Stomach smooth muscle (tissue), 2 donors: ENCODE data around the gene CROCC2.

Experiments used
- H3K27ac ChIP-seq: one replicate; pipeline ENCODE4 v1.7.0; 2013; ENCODE audit warnings: mild to moderate bottlenecking, low read length, inconsistent platforms
- H3K27me3 ChIP-seq, 2 donors: one replicate each; pipeline ENCODE4 v1.7.0; 2013; ENCODE audit warnings: low read length in 2 of 2; ENCODE audit not compliant: insufficient read depth in 2 of 2, control insufficient read depth in 1 of 2
- H3K36me3 ChIP-seq, 2 donors: one replicate each; pipeline ENCODE4 v1.7.0; 2013; ENCODE audit warnings: low read length in 2 of 2; ENCODE audit not compliant: control insufficient read depth in 2 of 2, insufficient read depth in 2 of 2
- H3K4me1 ChIP-seq: one replicate; pipeline ENCODE4 v1.7.0; 2013; ENCODE audit warnings: low read length; ENCODE audit not compliant: control insufficient read depth, insufficient read depth
- H3K4me3 ChIP-seq, 2 donors: one replicate each; pipeline ENCODE4 v1.7.0; 2013; ENCODE audit warnings: low read length in 2 of 2
- H3K9ac ChIP-seq, 2 donors: one replicate each; pipeline ENCODE4 v1.7.0; 2013; ENCODE audit warnings: low read length in 2 of 2, mild to moderate bottlenecking in 1 of 2
- H3K9me3 ChIP-seq, 2 donors: one replicate each; pipeline ENCODE4 v1.7.0; 2013; ENCODE audit warnings: low read length in 2 of 2; ENCODE audit not compliant: control insufficient read depth in 2 of 2
- donor health status: healthy.
- donor health status: Pancreatic carcinoma.

CROCC2 gene

DNA sequence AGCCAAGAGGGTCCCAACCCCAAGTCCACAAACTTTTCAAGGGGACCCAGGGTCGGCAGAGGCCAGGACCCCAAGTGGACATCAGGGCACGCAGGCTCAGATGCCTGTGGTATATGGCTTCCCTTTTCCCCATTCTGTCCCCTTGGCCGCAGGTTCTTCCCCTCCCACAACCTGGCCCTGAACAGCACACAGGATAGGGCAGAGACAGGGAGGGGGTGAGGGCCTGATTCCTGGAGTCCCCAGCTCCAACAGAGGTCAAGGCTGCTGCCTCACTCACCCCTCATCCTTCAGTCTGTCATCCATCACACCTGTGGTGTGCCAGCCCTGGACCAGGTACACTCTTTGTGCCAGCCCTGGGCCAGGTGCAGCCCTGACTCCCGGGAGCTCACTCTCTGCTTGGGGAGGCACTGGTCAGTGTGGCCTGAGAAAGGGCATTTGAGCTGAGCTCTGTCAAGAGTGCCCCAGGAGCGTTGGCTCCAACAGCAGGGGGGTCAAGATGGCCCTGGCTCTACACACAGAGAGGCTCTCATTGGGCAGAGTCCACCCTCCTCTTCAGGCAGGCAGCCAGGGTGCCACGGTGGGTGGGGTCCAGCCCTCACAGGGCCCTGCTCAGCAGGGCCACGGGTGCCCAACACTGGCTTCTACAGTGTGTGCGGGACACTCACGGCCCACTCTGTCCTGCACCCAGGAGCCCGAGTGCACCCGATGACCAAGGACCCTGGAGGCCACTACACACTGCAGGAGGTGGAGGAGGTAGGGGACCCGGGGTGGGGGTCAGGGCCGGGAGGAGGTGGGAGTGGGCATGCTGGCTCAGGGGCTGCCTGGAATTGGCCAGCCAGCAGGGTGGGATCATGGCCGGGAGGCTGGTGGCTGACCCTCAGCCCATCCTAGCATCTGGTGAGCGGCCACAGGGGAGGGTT, 35.9 kb upstream of the CROCC2 start:
- Histone ChIP-seq H3K36me3 (no peaks in the 10 kb centered on the region), H3K4me3 (no peak overlapping the region), H3K4me1 (no peaks in the 10 kb centered on the region), H3K27me3 (peaks cover 0 to 3% of the 10 kb centered on the region in 2 donors), H3K9ac (no peak overlapping the region), H3K9me3 (no peaks in the 10 kb centered on the region), H3K27ac (no peak overlapping the region)

GRCh38 chr2:240871071-240871958, 34.8 kb upstream of the CROCC2 start:
- Histone ChIP-seq H3K4me1 (no peaks in the 10 kb centered on the region), H3K36me3 (no peaks in the 10 kb centered on the region), H3K4me3 (no peak overlapping the region), H3K27ac (no peak overlapping the region), H3K9ac (no peak overlapping the region), H3K9me3 (no peaks in the 10 kb centered on the region), H3K27me3 (no peaks in the 10 kb centered on the region)

DNA sequence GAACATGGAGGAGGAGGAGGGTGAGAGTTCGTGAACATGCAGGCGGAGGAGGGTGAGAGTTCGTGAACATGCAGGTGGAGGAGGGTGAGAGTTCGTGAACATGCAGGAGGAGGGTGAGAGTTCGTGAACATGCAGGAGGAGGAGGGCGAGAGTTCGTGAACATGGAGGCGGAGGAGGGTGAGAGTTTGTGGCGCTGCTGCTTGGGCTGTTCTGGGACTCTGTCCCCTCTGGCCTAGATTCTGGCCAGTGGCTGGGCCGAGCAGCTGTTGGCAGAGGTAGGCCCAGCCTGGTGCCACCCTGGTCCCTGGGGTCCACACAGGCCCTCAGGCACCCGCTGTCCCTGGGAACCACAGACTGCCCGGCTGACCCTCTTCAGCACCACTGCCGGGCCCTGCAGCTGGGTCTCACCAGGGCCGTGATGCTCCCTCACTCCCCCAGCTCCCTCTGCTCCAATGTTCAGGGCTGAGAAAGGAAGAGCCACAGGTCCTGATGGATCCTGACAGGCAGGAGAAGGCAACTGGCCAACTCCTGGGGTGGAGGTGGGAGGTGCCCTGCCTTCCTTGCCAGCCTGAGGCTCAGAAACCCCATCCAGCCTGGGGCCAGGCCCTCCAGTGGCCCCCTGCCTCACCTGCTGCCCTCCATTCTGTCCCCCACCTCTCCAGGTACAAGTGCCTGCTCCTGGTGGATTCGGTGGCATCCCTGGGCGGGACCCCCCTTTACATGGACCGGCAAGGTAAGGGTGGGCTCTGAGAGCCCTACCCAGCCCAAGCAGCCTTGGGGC, 33.6 kb upstream of the CROCC2 start:
- no peaks in the 10 kb centered on the region for H3K9me3 ChIP-seq
- no peak overlapping the region for H3K9ac ChIP-seq
- H3K27me3 ChIP-seq, result no peaks in the 10 kb centered on the region
- no peaks in the 10 kb centered on the region for H3K36me3 ChIP-seq
- no peak overlapping the region for H3K27ac ChIP-seq
- H3K4me3 ChIP-seq, result no peak overlapping the region
- H3K4me1 ChIP-seq, result no peaks in the 10 kb centered on the region

- Histone ChIP-seq H3K4me1 (no peaks in the 10 kb centered on the region), H3K27me3 (no peaks in the 10 kb centered on the region), H3K36me3 (no peaks in the 10 kb centered on the region), H3K4me3 (no peak overlapping the region), H3K27ac (no peak overlapping the region), H3K9me3 (no peaks in the 10 kb centered on the region), H3K9ac (no peak overlapping the region)
Measured at GRCh38 chr2:240873098-240873788, 32.9 kb upstream of the CROCC2 start.

DNA sequence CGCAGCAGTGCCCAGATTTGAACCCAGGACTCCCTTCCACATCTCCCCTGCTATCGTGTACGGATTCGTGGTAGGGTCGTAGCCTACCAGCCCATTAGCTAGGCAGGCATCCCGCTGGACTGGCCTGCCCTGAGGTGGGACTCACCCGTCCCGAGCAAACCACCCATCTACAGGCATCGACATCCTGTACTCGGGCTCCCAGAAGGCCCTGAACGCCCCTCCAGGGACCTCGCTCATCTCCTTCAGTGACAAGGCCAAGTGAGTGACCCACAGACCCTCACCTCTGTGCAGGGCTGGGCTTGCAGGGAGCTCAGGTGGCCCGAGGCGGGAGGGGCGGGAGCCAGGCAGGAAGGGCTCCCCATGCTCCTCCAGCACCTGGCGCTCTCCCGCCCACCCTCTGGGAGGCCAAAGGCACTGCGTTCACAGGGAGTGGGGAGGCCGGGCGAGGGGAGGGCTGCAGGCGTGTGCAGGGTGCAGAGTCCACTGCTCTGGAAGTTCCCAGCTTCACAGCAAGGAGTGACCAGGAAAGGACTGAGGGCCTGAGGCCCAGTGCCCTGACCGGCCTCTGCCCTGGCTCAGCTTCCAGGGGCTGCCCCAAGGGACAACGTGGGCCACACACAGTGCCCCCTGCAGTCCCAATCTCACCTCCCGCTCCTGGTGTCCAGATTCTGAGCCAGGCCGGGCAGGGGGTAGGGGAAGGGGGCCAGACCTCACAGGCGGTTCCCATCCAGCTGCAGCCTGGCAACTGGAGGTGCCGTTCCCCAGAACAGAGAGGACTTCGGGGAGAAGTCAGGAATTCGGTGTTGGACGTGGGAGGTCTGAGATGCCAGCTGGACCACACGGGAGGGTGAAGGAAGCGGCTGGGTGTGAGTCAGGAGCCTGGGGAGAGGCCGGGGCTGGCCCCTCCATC, 32.1 kb upstream of the CROCC2 start:
- no peaks in the 10 kb centered on the region for H3K9me3 ChIP-seq
- H3K4me3 ChIP-seq, result no peak overlapping the region
- no peak overlapping the region for H3K9ac ChIP-seq
- no peak overlapping the region for H3K27ac ChIP-seq
- no peaks in the 10 kb centered on the region for H3K4me1 ChIP-seq
- no peaks in the 10 kb centered on the region for H3K36me3 ChIP-seq
- H3K27me3 ChIP-seq, result no peaks in the 10 kb centered on the region

DNA sequence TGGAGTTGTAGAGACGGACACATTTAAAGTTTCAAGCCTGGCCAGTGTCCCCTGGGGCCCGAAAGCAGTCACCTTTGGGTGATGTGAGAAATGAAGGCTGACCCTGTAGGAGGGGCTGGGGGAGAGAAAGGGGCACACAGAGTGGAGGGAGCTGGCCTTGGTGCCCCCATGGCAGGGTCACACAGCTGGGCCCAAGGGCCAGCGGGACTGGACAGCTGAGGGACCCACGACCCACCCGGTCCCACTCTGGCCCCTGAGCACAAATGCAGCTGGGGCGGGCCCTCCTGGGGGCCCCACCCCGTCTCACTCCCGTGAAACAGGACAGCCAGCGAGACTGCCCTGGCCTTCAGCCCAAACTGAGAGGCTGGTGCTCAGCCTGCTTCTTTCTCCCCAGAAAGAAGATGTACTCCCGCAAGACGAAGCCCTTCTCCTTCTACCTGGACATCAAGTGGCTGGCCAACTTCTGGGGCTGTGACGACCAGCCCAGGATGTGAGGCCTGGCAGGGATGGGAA, 31.4 kb upstream of the CROCC2 start:
- Histone ChIP-seq H3K4me3 (no peak overlapping the region), H3K9me3 (no peaks in the 10 kb centered on the region), H3K27me3 (no peaks in the 10 kb centered on the region), H3K36me3 (no peaks in the 10 kb centered on the region), H3K9ac (no peak overlapping the region), H3K27ac (no peak overlapping the region), H3K4me1 (no peaks in the 10 kb centered on the region)

GRCh38 chr2:240875228-240876034, 30.7 kb upstream of the CROCC2 start:
- Histone ChIP-seq H3K36me3 (no peaks in the 10 kb centered on the region), H3K27me3 (no peaks in the 10 kb centered on the region), H3K9me3 (no peaks in the 10 kb centered on the region), H3K9ac (no peak overlapping the region), H3K4me3 (no peak overlapping the region), H3K27ac (no peak overlapping the region), H3K4me1 (no peaks in the 10 kb centered on the region)

DNA sequence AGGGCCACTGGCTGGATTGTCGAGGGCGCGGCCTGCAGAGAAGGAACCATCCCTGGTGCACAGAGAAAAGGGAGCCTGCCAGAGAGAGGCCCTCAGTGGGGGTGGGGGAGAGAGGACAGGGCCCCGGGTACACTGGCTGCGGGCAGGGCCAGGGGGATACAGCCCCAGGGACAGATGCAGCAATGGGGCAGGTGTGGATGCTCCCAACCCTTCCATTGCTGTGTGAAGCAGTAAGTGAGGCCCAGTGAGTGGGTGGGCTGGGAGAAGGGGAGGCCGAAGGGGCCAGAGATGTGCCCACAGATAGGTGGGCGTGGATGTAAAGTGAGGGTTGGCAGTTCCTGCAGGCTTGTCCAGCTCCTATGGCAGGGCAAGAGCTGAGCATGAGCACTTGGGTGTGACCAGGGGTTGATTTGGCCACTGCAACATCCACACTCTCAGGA, 30.1 kb upstream of the CROCC2 start:
- Histone ChIP-seq H3K4me1 (no peaks in the 10 kb centered on the region), H3K27me3 (no peaks in the 10 kb centered on the region), H3K36me3 (no peaks in the 10 kb centered on the region), H3K27ac (no peak overlapping the region), H3K4me3 (no peak overlapping the region), H3K9ac (no peak overlapping the region), H3K9me3 (no peaks in the 10 kb centered on the region)
